GM10266 (cell line): ENCODE data around the gene LIPA.

Source experiments
- DNase-seq: peaks from one replicate; pipeline ENCODE4 v3.0.0; 2012; ENCODE audit errors: extremely low spot score
- CTCF ChIP-seq: IDR thresholded peaks from 2 replicates; pipeline ENCODE4 v1.5.1; 2012; ENCODE audit warnings: mild to moderate bottlenecking, low read depth; ENCODE audit not compliant: control insufficient read depth, insufficient read depth; ENCODE audit errors: missing control alignments

The LIPA gene

DNA sequence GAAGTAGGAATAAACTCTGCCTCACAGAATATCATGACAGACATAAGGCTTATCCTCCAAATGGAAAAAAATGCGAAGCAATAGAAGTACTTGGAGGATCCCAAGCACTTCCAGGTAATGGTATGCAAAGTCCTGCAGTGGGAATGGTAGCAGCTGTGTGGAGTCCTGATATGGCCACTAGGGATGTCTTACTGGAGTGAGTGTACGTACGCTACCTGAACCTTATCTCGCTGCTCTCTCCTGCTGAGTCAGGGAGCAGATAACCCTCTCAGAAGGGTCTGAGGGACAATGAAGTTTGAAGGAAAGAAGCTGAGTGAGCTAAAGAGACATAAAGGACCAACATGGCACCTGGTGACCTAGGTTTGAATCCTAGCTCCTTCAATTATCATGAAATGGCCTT lies 86.7 kb downstream of the LIPA start:
- DNase-seq: no peak
- TF ChIP-seq CTCF: no peak

GRCh38 chr10:89164080-89164479 lies 87.5 kb downstream of the LIPA start:
- no peak for DNase-seq
- no peak for TF ChIP-seq CTCF
